Muscle of back (tissue), 11 donors: Measurements from ENCODE around the gene NFATC3. TPM values are rescaled to one million over a fixed set of nuclear protein-coding genes. Genes with fewer than 3 reads are reported as not detected.
"Not testable (repeated sequence)": the region's sequence is repeated elsewhere in the genome, so short reads cannot be mapped to it uniquely, and the experiment has no call there.

Experiments used
- DNase-seq, 3 donors: peaks; one replicate each; pipeline versions ENCODE4 v3.0.0 to v3.0.0-alpha.2; 2013
- polyA plus RNA-seq, 10 donors: library from polyadenylated mRNA; unstranded; fragments of 120-200 nt; gene quantifications; one replicate each; pipeline ENCODE4 v1.2.1, GENCODE V29; 2013; ENCODE audit not compliant: insufficient read length in 10 of 10

NFATC3 gene
- polyA plus RNA-seq, 10 donors: 24.3 to 30.9 (median 27.0) TPM

DNA sequence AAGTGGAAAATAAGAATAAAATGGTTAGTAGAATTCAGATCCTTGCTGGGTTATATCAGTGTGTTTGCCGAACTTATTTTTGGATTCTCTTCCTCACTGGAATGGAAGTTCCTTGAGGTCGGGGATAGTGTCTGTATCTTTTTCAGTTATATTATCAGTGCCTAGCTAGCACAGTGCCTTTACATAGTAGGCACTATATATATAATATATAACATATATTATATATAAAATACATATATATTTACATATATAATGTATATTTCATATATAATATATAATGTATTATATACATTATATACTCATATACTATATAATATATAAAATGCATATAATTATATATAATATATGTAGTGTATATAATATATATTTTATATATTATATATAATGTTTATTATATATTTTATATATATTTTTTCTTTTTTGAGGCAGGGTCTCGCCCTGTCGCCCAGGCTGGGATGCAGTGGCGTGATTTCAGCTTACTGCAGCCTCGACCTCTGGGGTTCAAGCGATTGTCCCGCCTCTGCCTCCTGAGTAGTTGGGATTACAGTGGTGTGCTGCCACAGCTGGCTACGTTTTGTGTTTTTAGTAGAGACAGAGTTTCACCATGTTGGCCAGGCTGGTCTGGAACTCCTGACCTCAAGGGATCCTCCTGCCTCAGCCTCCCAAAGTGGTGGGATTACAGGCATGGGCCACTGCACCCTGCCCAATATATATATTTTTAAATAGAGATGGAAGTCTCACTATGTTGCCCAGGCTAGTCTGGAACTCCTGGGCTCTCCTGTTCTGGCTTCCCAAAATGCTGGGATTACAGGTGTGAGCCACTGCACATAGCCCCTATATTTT lies 3.2 kb downstream of the NFATC3 start:
- DNase-seq: no peak

DNA sequence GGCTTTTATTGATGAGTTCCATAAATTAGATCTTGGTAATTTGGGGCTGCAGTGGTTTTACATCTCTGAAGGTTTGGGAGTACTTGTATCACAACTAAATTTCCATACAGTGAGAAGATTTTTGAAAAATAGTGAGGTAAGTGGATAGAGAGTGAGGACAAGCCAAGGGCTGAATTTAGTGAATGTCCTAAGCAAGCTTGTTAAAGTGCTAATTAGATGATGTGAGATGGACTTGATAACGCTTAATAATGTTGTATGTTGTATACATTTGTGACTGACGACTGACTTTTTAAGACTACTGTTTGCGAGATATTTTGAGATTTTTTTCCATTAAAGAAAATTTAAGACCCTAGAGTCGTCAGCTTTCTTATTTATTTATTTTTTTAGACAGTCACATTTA lies 3.9 kb downstream of the NFATC3 start:
- DNase-seq: no peak

DNA sequence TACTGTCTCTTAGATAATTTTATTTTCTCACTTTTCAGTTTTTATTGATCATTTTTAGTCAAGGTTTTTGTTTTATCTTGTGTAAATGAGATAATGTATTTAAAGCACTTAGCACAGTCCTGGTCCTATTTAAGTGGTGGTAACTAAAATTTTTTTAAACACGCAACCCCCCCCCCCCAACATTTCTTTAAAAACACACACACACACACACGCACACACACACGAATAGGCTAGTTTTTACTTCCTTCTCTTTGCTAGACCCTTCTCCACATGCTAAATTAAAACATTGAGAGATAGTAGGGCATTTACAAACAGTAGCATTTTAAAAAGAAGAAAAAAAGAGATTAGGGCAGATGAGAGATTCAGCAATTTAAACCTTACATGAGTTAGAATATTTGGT lies 5.0 kb downstream of the NFATC3 start:
- no peak for DNase-seq

DNA sequence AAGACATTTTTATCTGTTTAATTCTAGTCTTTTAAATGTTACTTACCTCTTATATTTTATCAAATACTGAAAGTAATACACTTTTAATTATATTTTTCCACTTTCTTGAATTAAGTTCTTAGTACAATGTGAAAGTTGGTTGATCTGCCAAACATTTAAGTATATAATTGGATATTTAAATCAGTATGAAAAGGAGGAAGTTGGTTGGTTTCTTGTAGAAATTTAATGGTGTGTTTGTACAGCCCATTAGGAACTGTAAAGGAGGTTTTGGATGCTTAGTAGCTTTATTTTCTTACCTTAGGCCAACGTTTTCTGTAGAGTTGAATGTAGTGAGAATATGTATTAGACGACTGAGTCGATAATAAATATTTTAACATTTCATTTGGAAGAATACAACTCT lies 5.4 kb downstream of the NFATC3 start:
- no peak for DNase-seq

DNA sequence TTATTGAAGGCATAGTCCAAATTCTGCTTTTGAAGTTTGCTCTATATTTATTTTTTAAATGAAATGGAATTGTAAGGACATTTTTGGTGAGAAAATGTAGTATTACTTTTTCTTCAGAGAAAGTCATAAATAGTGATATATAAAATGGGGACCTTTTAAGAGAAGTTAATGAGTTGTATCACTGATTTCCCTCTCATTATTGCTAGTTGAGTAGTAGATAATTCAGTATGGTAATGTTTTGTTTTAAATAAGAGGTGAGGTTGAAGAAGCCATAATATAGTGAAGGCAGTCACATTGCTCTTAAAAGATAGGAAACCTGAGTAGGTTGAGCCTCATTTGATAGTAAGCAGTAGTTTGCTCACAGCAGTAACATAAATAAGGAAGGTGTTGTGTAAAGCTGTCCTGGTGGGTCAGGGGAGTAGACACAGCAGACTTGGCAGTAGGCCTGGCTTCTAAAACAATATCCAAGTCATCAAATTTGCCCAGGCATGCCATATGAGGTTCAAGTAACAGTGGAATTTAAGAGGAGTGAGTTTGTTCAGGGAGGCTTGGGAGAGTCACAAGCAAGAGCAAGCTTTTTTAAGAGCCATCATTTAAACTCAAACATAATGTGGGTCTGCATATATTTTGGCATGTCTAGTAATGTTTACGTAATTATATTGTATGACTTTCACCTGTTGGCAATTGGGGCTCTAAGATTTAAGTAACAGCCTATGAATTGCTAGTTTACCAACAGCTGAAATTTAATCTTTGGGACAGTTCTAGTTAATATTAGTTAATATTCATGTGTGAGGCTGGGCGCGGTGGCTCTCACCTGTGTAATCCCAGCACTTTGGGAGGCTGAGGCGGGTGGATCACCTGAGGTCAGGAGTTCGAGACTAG lies 6.5 kb downstream of the NFATC3 start:
- no peak for DNase-seq

DNA sequence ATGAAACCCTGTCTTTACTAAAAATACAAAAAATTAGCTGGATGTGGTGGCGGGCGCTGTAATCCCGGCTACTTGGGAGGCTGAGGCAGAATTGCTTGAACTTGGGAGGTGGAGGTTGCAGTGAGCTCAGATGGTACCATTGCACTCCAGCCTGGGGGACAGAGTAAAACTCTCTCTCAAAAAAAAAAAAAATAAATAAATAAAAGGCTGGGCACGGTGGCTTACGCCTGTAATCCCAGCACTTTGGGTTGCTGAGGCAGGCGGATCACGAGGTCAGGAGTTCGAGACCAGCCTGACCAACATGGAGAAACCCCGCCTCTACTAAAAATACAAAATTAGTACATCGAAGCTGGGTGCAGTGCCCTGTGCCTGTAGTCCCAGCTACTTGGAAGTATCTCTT lies 7.1 kb downstream of the NFATC3 start:
- DNase-seq: not testable (repeated sequence)

DNA sequence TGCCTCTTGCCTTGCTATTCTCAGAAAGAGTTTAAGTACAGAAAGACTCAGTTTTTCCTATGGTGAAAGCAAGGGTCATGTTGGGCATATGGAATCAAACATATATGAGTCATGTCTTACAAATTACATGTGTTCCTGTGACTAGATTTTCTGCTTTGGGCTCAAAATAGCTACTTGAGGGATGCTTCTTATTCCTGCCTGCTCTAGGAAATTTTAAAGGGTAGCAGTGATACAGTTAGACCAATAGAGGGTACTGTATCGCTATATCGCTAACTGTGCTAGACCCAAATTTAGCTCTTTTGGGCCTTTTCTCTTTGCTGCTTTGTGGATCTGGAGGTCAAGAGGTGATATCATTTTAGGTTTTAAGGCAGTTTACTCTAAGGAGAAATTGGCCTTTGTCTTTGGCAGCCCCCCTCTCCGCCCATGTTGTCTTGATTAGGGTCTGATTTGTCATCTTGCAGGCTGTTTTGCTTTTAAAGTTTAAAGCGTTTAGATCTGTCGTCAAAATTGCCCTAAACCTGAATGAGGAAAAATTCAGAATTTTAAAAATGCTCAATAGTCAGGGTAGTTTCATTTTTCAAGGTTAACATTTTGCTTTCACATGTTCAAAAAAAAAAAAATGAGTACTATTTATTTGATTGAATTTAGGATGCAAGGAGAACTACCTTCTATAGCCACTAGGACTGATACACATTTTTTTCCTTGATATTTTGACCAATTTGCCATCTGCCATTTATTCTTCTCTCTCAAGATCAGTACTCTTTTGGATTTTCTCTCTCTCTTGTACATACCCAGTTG lies 8.8 kb downstream of the NFATC3 start:
- peak in 1 of 3 donors; percentile 36 for DNase-seq

DNA sequence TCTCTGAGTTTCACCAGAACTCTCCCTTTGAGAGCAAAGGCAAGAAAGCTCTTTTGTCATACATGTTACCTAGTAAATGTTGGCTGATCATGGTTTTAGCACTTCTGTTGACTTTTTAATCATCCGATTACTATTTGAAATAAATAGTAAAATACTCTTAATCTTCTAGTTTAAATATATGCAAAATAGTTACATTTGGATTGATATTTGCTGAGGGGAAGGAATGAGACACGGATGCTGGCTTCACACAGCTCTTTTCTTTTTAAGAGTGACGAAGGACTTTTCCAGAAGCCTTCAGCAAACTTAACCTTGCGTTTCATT lies 9.4 kb downstream of the NFATC3 start:
- no peak for DNase-seq

DNA sequence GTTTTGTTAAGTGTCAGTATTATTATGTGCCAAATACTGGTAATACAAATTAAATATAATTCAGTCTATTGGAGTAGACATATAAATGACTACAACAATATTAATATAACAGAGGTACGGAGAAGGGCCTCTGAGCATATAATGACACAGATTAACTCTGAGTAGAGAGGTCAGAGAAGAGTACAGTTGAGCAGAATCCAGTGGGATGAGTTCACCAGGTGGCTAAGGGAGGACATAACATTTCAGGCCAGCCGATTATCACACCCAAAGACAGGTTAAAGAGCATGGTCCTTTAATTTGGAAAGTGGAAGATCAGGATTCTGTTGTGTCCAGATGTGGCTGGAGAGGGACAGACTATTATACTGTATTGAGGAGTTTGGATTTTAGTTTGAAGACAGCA lies 11.3 kb downstream of the NFATC3 start:
- DNase-seq: no peak

DNA sequence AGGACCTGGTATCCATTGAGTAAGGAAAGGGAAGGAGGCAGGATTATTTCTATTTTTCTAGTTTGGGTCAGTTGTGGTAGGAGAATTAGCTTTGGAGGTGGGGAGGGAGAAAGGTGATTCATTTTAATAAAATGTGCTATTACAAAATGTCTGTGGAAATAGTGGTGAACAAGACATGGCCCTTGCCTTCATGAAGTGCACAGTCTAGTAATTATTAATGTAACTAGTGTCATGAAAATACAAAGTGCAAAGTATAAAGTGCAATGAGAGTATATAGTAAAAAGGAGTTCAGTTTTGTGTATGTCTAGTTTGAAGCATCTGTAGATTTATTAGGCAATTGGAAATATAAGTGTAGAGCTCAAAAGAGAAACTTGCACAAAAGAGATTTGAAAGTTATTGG lies 11.9 kb downstream of the NFATC3 start:
- no peak for DNase-seq

DNA sequence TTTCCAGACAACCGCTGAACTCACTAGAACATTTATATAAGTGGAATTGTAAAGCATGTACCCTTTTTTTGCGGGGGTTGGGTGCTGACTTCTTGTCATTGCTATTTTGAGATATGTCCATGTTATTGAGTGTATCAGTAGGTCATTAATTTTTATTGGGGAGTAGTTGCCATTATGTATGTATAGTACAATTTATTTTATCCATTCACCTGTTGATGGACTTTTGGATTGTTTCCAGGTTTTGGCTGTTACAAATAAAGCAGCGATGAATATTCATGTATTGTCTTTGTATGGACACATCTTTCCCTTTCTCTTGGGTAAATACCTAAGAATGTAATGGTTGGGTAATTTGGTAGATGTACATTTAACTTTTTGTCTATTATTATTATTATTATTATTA lies 12.7 kb downstream of the NFATC3 start:
- no peak for DNase-seq

DNA sequence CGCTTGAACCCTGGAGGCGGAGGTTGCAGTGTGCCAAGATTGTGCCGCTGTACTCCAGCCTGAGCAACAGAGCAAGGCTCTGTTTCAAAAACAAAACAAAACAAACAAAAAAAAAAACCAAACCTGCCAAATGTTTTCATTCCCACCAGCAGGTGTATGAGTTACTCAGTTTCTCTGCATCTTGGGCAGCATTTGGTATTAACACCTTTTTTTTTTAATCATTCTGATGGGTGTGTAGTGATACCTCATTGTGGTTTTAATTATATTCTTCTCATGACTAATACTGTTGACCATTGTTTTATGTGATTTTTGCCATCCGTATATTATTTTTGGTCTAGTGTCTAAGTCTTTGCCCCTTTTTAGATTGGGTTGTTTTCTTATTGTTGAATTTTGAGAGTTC lies 15.3 kb downstream of the NFATC3 start:
- DNase-seq: no peak

DNA sequence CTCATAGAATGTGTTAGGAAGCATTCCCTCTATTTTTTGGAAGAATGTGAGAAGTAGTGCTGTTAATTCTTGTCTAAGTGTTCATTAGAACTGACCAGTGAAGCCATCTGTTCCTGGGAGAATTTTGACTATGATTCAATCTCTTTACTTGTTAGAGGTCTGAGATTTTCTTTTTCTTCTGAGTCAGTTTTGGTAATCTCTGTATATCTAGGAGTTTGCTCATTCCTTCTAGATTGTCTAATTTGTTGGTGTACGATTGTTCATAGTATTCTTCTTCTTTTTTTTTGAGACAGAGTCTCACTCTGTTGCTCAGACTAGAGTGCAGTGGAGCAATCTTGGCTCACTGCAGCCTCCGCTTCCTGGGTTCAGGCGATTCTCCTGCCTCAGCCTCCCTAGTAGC lies 20.4 kb downstream of the NFATC3 start:
- DNase-seq: no peak

DNA sequence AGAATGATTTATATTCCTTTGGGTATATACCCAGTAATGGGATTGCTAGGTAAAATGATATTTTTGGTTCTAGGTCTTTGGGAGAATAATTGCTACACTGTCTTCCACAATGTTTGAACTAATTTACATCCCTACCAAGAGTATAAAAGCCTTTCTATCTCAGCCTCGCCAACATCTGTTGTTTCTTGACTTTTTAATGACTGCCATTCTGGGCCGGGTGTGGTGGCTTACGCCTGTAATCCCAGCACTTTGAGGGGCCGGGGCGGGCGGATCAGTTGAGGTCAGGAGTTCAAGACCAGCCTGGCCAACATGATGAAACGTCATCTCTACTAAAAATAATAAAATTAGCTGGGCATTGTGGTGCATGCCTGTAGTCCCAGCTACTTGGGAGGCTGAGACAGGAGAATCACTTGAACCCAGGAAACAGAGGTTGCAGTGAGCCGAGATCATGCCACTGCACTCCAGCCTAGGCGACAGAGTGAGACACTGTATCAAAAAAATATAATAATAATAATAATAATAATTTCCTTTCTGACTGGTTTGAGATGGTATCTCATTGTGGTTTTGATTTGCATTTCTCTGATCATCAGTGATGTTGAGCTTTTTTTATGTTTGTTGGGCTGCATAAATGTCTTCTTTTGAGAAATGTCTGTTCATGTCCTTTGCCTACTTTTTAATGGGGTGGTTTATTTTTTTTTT lies 22.2 kb downstream of the NFATC3 start:
- not testable (repeated sequence) for DNase-seq

DNA sequence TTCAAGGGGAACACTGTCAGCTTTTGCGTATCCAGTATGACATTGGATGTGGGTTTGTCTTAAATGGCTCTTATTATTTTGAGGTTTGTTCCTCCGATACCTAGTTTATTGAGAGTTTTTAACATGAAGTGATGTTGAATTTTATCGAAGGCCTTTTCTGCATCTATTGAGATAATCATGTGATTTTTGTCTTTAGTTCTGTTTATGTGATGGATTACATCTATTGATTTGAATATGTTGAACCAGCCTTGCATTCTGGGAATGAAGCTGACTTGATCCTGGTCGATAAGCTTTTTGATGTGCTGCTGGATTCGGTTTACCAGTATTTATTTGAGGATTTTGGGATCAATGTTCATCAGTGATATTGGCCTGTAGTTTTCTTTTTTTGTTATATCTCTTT lies 24.0 kb downstream of the NFATC3 start:
- DNase-seq: not testable (repeated sequence)

DNA sequence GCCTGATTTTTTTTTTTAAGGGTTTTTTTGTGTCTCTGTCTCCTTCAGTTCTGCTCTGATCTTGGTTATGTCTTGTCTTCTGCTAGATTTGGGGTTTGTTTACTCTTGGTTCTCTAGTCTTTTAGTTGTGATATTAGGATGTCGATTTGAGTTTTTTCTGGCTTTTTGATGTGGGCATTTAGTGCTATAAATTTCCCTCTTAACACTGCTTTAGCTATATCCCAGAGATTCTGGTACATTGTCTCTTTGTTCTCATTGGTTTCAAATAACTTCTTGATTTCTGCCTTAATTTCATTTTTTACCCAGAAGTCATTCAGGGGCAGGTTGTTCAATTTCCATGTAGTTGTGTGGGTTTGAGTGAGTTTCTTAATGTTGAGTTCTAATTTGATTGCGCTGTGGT lies 25.4 kb downstream of the NFATC3 start:
- not testable (repeated sequence) for DNase-seq

DNA sequence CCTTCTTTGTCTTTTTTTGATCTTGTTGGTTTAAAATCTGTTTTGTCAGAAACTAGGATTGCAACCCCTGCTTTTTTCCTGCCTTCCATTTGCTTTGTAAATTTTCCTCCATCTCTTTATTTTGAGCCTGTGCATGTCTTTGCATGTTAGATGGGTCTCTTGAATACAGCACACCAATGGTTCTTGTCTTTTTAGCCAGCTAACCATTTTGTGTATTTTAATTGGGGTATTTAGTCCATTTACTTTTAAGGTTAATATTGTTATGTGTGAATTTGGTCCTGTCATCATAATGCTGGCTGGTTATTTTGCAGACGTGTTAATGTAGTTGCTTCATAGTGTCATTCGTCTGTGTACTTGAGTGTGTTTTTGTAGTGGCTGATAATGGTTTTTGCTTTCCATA lies 26.2 kb downstream of the NFATC3 start:
- DNase-seq: no peak

DNA sequence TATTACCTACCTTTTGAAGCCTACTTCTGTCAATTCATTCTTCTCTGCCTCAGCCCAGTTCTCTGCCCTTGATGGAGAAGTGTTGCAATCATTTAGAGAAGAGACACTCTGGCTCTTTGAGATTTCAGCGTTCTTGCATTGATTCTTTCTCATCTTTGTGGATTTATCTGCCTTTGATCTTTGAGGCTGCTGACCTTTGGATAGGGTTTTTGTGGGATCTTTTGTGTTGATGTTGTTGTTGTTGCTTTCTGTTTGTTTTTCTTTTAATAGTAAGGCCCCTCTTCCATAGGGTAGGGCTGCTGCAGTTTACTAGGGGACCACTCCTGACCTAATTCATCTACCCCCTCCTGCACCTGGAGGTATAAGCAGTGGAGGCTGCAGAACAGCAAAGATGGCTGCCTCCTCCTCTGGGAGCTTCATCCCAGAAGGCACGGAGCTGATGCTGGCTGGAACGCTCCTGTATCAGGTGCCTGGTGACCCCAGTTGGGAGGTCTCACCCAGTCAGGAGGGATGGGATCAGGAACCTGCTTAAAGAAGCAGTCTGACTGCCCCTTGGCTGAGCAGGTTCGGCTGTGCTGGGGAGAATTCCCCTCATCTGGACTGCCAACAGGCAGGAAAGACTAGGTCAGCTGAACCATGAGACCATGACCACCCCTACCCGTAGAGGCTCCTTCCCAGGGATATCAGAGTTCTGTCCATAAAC lies 28.0 kb downstream of the NFATC3 start:
- DNase-seq: no peak

DNA sequence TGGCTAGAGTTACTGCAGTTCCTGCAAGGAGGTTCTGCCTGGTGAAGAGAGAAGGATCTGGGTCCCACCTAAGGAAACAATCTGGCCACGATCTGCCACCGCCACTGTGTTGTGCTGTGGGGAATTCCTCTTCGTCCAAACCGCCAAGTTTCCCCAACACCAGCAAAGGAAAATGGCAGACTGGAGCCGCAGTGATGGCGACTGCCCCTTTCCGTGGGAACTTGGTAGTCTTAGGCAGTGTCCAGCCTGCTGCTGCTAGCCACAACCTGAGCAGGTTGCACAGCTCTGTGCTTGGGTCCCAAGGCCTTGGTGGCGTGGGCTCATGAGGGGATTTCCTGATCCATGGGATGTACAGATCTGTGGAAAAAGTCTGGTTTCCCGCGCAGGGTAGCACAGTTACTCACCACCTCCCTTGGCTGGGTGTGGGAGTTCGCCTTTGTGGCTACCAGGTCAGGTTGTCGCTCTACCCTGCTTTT lies 28.6 kb downstream of the NFATC3 start:
- DNase-seq: no peak

DNA sequence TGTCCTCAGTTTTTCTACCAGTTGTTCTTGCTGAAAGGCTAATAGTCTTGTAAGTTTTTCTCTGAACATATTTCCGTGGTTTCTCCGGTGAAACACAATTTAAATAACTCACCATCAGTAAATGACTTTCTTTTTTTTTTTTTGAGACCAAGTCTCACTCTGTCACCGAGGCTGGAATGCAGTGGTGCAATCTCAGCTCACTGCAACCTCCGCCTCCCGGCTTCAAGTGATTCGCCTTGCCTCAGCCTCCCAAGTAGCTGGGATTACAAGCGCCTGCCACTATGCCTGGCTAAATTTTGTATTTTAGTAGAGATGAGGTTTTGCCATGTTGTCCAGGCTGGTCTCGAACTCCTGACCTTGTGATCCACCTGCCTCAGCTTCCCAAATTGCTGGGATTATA lies 29.8 kb downstream of the NFATC3 start:
- not testable (repeated sequence) for DNase-seq

DNA sequence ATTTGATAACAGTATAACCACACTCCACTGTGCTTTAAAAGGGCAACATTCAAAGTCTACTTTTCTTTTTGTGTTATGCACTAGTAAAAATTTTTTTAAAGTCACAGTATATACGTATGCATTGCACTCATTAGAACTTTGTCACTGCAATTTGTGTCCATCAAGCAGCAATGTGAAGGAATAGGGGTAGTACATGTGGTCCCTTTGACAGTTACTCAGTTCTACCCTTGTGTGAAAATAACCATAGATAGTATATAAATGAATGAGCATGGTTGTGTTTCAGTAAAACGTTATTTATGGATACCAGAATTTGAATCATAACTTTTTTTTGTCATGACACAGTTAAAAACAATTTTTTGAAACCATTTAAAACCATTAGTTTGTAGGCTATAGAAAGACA lies 30.7 kb downstream of the NFATC3 start:
- no peak for DNase-seq
